ENCODE measurements around the gene CALR3.

DNA sequence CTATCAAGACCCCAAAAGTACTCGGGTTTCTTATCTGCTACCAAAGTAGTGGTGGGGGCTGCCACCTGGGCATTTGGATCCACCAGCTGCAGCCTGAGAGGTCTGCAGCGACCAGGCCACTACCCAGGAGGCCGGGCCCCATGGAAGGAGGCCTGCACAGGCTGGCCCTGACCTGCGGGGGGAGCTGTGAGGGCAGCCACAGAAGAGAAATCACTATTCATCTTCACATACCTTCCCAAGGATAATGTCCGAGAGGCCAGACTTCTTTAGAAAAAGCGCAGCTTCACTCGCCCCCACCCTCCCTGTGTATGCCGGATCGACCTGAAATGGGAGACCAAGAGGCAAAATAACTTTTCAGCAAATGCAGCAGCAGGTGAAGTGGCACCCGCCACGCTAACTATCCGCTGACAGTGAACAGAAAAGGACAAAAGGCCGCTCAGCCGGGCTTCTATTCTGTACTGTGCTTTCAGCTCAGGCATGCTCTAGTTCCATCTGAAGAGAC is 54.3 kb downstream of the CALR3 start:
- TF ChIP-seq, protein P1, sequence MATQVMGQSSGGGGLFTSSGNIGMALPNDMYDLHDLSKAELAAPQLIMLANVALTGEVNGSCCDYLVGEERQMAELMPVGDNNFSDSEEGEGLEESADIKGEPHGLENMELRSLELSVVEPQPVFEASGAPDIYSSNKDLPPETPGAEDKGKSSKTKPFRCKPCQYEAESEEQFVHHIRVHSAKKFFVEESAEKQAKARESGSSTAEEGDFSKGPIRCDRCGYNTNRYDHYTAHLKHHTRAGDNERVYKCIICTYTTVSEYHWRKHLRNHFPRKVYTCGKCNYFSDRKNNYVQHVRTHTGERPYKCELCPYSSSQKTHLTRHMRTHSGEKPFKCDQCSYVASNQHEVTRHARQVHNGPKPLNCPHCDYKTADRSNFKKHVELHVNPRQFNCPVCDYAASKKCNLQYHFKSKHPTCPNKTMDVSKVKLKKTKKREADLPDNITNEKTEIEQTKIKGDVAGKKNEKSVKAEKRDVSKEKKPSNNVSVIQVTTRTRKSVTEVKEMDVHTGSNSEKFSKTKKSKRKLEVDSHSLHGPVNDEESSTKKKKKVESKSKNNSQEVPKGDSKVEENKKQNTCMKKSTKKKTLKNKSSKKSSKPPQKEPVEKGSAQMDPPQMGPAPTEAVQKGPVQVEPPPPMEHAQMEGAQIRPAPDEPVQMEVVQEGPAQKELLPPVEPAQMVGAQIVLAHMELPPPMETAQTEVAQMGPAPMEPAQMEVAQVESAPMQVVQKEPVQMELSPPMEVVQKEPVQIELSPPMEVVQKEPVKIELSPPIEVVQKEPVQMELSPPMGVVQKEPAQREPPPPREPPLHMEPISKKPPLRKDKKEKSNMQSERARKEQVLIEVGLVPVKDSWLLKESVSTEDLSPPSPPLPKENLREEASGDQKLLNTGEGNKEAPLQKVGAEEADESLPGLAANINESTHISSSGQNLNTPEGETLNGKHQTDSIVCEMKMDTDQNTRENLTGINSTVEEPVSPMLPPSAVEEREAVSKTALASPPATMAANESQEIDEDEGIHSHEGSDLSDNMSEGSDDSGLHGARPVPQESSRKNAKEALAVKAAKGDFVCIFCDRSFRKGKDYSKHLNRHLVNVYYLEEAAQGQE (IDR thresholded peaks at IDR 0.05; ENCODE audit: insufficient read depth in 1 of 2, low read depth in 2 of 2, low read length in 2 of 2) = no peak
- TF ChIP-seq POLR2AphosphoS5 (IDR thresholded peaks at IDR 0.05; ENCODE audit: low read depth, low read length) (no peak), TAF1 (IDR thresholded peaks at IDR 0.05; ENCODE audit: borderline replicate concordance, insufficient read depth, low read length) (no peak), FOXP2 (optimal IDR thresholded peaks at IDR 0.05; ENCODE audit: borderline replicate concordance, extremely low read depth, extremely low read length, insufficient read depth) (no peak)
